Activated naive CD4-positive, alpha-beta T cell treated with anti-CD3 and anti-CD28 coated beads, Interleukin-2, amount 50 U/mL, for 16 hours (primary cell): Measurements from ENCODE around the gene EEF2KMT.
"Not testable (repeated sequence)": the region's sequence is repeated elsewhere in the genome, so short reads cannot be mapped to it uniquely, and the experiment has no call there.

Experiments
- DNase-seq: peaks from one replicate; pipeline ENCODE4 v3.0.0-alpha.2; 2020

EEF2KMT gene, protein sequence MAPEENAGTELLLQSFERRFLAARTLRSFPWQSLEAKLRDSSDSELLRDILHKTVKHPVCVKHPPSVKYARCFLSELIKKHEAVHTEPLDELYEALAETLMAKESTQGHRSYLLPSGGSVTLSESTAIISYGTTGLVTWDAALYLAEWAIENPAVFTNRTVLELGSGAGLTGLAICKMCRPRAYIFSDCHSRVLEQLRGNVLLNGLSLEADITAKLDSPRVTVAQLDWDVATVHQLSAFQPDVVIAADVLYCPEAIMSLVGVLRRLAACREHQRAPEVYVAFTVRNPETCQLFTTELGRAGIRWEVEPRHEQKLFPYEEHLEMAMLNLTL

DNA sequence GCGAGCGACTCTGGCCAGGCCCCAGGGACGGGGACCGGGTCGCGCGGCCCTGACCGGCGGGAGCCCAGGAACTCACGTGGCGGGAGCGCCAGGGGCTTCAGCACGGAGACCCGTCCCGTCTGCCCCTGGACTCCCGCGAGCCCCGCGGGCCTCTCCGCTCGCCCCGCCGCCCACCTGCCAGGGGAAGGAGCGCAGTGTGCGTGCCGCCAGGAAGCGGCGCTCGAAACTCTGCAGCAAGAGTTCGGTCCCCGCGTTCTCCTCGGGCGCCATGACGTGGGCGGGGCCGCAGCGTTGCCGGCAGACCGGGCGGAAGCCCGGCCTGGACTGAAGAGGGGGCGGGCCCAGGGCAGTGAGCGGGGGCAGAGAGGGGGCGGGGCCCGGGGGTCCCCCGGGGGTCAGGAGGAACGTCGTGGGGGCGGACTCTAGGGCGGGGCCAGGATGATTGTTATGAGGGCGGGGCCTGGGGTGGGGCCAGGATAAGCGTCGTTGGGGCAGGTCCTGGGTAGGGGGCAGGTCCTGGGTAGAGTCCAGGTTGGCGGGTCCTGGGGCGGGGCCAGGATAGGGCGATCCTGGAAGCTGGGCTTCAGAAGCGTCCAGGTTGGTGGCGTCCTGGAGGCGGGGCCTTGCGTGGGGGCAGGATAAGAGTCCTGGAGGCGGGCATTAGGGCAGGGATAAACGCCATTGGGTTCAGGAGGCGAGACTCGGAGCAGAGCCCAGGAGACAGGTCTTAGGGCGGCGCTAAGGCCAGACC lies at the start of gene EEF2KMT:
Gene EEF2KMT, minus strand, starts transcription at position 326 of the 751 bp plus-strand sequence. Its CDS starts 56 bp downstream, at position 270.
- not testable (repeated sequence) for DNase-seq

DNA sequence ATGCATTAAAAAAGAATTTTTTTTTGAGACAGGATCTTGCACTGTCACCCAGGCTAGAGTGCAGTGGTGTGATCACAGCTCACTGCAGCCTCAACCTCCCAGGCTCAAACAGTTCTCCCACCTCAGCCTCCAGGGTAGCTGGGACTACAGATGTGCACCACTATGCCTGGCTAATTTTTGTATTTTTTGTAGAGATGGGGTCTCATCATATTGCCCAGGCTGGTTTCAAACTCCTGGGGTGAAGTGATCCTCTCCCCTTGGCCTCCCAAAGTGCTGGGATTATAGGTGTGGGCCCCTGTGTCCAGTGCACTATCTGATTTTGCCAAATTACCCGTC lies 47.0 kb upstream of the EEF2KMT start:
- DNase-seq: not testable (repeated sequence)

DNA sequence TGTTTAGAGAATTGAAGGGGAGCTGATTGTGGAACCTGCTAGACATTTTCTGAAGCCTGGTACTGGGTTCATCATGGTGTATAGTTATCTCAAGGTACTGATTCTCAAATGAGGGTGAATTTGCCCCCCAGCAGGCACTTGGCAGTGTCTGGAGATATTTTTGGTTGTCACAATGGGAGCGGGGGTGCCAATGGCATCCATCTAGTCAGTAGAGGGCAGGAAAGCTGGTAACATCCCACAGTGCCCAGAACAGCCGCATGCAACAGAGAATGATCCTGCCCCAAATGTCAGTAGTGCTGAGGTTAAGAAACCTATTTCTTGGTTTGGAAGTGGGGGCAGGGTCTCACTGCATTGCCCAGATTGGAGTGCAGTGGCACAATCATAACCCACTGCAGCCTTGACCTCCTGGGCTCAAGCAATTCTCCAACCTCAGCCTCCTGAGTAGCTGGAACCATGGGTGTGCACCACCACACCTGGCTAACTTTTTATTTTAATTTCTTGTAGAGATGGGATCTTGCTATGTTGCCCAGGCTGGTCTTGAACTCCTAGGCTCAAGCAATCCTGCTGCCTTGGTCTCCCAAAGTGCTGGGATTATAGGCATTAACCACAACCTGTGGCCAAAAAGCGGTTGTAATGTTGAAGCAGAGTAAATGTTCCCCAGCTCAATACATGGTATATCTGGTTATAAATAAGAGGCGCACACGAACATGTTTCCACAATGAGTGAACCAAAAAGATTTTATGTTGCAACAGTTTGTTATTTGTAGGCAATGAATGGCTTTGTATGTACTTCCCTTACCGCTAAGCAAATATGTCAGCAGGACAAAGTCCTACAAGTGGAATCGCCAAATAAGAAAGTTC lies 46.4 kb upstream of the EEF2KMT start:
- no peak for DNase-seq

DNA sequence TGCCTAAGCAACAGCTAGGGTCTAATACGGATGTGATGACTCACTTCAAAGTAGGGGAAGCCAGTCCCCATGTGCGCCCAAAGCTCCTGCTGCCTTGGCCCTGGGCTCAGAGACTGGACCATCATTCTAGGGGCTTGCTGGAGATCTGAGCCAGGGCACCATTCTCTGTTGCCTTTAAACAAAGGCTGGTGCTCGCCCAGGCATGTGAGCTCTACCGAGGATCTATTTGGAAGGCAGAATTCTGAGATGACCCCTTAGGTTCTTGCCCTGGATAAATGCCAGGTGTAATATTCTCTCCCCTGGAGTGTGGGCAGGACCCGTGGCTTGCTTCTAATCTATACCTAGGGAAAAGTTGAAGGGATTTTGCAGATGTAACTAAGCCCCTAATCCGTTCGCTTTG lies 42.6 kb upstream of the EEF2KMT start:
- DNase-seq: not testable (repeated sequence)

GRCh38 chr16:5134739-5135452 lies 37.3 kb upstream of the EEF2KMT start:
- DNase-seq: not testable (repeated sequence)

DNA sequence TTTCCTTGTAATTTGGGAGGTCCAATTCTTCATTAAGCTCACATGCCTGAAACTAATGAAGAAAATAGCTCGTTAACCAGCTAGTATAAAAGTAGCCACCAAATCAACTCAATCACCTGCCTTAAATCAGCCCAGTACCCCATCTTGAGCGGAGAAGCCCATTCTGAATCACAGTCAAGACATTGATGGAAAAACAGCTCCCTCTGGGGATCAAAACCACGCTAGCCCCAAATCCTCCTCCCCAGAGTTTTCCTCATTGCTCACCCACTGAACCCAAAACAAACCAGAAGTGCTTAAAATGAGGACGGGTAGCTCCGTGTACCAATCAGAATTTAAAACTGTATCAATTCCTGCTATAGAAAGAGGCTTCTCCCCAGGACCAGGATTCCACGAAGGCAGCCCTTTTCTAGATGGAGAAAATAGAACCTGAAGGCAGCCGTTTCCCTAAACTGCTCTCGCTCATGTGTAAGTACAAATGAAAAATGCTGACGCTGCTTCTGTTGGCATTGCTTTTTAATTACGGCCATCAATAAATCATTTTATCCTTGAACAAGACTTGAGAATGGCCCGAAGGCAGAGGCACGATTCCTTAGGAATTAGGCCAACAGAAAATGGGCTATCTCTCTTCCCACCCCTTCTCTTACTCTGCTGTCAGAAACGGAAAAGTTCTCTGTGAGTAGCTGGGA lies 35.5 kb upstream of the EEF2KMT start:
- not testable (repeated sequence) for DNase-seq

- DNase-seq: not testable (repeated sequence)
These were observed 33.9 kb upstream of the EEF2KMT start for GRCh38 chr16:5131467-5132004.

DNA sequence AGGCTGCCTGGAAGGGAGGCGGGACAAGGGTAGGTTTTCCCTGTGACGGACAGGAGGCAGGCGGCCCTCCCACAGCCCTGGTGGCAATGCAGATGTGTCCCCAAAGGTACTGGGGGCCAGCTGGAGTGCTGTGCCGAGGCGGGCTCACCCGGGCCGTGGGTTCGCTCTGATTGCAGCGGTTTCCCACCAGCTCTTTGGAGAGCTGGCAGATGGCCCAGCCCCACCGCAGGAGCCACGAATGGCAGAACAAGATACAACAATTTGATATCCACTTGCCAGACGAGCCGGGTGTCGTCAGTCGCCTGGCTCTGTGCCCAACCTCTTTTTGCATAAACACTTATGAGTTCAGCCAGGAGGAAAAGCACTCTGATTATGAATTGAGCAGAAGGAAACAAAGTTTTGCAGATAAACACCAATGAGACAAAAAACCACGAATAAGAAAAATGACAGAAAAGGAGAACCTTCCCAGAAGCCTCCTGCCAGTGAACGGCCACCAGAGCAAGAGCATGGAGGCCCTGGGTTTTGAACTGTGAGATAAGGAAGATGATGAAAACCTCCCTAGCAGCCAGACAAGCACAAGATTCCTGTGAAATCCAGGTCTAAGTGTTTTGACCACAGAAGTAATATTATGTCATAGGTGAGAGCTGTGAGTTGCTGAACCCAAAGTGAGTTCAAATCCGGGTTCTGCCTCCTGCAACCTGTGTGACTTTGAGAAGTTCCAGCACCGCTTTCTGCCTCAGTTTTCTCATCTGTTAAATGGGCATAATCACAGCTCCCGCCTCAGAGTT lies 19.9 kb upstream of the EEF2KMT start:
- DNase-seq: peak; percentile 17

GRCh38 chr16:5116780-5117295 lies 19.2 kb upstream of the EEF2KMT start:
- DNase-seq: not testable (repeated sequence)

DNA sequence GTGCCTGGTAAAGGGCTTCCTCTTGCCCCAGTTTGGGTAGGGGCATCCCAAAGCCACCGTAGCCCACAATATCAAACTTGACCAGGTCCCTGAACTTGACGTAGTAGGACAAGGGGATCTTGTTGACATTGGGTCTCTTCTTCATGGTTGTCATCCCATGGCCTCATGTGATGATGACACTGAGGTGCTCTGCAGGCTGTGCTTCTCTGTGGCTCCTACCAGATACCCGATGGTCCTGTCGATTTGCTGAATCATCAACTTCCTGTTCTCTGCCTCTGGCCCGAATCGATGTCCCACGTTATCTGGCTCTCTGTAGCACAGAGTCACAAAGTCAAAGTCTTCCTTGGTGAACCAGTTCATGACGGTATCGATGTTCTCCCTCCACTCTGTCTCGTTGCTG lies 13.3 kb upstream of the EEF2KMT start:
- not testable (repeated sequence) for DNase-seq

DNA sequence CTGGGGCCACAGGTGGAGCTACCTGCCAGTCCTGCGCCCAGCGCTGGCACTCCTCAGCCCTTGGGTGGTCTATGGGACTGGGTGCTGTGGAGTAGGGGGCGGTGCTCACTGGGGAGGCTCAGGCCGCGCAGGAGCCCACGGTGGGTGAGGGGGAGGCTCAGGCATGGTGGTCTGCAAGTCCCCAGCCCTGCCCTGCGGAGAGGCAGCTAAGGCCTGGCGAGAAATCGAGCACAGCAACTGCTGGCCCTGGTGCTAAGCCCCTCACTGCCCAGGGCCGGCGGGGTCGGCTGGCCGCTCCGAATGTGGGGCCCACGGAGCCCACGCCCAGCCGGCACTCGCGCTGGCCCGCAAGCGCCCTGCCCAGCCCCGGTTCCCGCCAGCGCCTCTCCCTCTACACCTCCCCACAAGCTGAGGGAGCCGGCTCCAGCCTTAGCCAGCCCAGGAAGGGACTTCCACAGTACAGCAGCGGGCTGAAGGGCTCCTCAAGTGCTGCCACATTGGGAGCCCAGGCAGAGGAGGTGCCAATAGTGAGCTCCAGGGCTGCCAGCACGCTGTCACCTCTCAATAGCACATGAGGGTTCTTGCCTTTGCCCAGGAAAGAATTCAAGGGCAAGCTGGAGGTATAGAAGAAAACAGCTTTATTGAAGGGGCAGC lies 11.0 kb upstream of the EEF2KMT start:
- no peak for DNase-seq

- DNase-seq: not testable (repeated sequence)
These were observed 7.4 kb upstream of the EEF2KMT start for GRCh38 chr16:5105039-5105438.

DNA sequence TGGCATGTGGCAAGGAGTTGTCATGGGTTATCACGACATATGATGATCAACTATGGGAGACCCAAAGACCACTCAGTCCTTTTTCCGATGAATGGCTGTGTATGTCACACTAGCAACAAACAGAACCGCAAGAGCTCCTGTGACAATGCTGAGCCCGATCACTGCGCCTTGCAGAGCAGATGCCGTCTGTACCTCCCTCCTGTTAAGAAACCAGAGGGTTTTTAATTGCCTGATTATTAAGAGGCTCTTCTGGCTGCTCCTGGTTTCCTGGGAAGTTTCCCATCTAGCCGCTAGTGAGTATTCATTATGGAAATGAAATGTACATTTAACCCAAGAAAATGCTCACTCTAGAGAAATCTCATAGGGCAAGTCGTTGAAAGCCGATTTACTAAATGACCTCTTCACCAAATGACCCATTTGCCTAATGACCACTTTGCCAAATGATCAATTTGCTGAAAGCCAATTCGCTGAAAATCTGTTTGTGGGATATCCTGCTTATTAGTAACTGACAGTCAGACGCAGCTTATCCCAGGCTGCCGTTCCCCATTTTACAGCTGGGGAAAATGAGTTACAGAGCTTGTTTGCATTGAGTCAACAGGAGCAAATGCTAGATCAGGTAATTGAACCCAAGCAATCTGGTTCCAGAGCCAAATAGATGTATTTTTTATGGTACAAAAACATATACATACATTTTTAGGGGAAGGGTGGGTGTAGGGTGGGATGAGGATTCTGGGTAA lies 5.9 kb upstream of the EEF2KMT start:
- DNase-seq: not testable (repeated sequence)

- DNase-seq: not testable (repeated sequence)
These were observed 1.6 kb upstream of the EEF2KMT start for GRCh38 chr16:5099174-5099573.

DNA sequence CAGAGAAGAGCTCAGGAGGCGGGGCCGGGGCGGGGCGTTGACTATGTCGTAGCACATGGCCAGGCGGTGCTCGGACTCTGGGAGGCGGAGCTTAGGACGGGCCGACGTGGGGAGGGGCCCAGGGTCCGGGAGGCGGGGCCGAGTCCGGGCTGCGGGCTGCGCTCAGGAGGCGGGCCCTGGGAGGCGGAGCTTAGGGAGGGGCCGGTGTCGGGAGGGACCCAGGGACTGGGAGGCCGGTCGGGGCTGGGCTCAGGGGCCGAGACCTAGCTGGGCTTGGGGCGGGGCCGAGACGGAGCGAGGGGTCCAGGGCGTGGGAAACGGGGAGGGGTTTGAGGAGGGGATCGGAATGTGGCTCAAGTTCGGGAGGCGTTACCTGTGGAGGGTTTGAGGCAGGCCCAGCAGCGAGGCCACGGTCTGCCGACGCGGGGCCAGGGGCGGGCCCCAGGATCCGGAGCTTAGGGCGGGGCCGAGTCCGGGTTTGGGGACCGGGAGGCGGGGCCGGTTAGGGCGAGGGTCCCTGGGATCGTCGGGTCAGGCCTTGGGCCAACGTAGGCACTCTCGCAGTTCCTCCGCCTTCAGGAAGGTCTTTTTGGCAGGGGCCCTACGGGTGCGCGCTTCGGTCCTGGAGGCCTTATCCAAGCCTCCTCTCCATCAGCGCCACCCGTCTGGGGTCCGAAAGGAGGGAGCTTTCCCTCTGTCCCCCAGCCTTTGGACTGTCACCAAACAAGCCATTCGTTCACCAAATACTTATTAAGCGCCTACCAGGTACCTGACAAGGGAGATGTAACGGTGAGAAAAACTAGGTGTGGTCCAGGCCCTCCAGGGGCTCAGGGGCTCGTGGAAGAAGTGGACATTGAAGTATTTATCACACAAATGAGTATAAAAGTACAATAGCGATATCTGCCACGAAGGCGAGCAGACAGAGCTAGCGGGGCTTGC lies 895 bp upstream of the EEF2KMT start:
- DNase-seq: peak; percentile 96

GRCh38 chr16:5097061-5097469 lies 530 bp downstream of the EEF2KMT start:
- DNase-seq: peak; percentile 48

DNA sequence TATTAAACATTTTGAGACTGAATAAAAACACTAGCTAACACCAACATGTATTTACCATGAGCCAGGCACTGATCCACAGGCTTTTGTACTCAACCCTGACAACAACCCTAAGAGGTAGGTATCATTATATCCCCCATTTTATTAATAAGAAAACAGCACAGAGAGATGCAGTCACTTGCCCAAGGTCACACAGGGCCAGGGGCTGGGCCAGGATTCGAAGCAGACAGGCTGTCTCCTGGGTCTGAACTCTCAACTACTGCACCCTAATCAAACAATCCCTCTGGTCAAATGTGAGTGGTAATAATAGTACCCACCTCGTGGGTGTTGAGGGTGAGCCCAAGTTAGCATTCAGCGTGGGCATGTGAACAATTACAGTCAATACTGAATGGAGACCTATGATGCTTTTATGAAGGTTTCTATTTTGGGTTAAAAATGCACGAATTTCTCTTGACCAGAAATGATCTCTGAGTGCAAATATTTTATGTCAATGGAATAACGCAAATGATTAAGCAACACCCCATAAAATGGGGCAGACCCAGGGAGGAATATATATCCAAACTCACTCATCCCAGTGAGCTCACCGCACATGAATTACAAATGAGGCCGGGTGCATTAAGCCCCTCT lies 1.0 kb downstream of the EEF2KMT start:
- DNase-seq: not testable (repeated sequence)
